NCI-H774 (cell line): ENCODE measurements around the gene SIVA1.

ENCODE experiments used
- DNase-seq: peaks from one replicate; lab custom pipeline; 2025; lab: John Stamatoyannopoulos, UW

Gene SIVA1

DNA sequence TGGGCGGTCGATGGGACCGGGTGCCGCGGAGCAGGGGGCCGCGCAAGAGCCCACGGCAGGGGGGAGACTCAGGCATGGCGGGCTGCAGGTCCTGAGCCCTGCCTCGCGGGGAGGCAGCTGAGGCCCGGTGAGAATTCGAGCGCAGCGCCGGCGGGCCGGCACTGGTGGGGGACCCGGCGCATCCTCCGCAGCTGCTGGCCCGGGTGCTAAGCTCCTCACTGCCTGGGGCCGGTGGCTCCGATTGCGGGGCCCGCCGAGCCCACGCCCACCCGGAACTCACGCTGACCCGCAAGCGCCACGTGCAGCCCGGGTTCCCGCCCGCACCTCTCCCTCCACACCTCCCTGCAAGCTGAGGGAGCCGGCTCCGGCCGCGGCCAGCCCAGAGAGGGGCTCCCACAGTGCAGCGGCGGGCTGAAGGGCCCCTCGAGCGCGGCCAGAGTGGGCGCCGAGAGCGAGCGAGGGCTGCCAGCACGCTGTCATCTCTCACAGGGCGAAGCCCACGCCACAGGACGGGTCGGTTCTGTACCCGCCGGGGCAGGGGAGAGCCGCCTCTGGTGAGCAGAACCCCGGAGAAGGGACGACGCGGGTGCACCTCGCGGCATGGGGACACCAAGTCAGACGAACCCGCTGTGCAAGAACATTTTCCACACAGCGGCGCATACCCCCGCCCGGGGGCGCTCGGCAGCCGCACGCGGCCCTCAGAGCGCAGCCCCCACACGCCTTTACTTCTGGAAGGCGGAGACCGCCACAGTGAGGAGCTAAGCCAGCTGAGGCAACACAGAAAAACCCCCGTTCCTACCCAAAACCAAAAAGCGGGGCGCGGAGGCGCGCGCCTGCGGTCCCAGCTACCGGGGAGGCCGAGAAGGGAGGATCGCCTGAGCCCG lies 1.2 kb upstream of the SIVA1 start:
- DNase-seq: no peak

DNA sequence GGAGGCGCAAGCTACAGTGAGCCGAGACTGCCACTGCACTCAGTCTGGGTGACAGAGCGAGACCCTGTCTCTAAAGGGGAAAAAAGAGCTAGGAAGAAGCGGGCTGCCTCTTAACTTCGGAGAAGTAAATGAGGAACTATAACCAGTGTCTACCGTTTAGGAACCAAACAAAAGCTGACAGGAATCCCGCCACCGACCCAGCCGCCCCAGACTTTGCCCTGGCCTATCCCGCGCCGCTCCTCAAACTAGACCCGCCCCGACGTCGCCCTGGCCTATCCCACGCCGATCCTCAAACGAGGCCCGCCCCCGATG lies 568 bp upstream of the SIVA1 start:
- DNase-seq: no peak

DNA sequence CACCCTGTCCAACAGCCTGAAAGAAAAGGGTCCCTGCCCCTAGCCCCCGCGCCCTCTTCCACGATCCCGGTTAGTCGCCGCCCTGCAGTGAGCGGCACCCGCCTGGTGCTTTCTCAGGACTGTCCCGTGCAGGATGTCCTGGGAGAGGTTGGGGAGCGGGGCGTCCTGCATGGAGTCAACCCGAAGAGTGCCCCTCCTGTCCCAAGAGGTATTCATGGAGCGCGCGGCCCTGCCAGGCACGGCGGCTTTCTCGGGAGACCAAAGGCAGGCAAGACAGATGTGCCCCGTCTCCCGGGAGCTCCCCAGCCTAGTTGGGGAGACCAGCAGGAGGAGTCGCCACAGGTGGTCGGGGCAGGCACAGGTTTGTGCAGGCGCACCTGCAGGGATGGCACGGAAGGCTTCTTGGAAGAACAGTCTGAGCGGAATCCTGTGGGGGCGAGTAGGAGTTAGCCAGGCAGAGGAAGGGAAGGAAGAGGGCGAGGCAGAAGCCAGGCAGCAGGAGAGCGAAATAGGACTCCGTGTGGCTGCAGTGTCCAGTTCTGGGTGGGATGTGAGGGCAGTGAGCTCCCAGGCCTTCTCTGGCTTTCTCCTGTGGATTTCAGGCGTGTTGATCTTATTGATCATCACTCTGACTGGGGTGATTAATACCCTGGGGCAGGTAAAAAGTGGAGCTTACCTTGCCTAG lies 723 bp downstream of the SIVA1 start:
- no peak for DNase-seq

DNA sequence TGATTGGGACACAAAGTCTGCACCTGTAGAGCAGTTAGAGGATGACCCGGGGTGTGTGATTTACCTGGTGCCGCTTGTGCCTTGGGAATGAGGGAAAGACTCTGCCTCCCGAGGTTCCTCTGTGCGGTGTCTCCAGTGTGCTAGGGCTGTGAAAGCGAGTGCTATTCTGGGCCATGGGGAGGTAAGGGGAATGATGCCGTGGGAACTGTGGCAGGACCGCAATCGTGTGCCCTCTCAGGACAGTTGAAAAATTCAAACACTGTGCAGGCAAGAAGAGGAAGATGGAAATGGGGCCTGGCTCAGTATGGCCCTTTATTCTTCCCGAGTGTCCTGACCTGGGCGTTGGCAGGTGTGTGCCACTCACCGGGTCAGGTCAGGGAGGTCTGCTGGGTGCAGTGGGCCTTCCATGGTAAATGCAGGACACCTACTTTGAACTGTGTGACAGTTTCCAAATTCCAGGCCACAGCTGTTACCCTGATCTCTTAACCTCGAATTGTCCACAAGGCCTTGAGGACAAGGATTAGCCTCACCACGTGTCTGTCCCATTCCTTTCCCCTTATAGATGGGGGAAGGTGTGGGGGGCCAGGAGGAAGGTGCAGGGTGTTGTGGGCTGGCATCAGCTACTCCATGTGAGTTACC lies 1.4 kb downstream of the SIVA1 start:
- DNase-seq: no peak

GRCh38 chr14:104755621-104756020 lies 2.7 kb downstream of the SIVA1 start:
- DNase-seq: no peak

- no peak for DNase-seq
Observed at GRCh38 chr14:104756477-104757237, 3.7 kb downstream of the SIVA1 start.

GRCh38 chr14:104757238-104757585 lies 4.3 kb downstream of the SIVA1 start:
- no peak for DNase-seq

DNA sequence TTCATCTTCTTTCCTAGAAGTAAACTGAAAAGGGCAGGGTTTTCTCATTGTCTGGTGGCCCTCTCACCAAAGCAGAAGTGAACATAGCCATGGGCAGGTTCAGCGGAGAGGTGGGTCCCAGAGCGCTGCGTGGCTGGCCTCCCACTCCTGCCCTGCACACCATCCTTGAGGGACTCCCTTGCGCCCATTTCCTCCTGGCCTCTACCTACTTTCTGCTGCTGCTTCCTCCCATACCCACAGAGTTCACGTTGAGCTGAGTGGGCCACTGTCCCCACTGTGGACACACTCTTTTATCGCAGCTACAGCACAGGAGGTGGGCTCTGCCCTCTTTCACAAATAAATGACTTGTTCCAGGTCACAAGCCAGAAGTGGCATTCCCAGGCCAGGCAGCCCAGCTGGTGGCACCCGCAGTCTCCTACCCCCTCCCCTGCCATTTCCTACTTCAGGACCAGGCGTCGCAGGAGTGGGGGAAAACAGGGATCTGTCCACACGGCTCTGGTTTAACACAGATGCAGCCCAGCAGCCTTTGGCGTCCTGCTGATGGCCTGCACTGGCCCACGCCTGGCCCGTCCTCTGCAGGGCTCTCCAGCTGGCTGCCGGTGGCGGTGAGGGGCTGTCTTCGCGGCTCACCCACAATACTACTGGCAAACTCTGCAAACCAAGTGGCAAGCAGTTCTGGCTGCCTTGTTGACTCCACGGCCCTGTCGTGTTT lies 4.9 kb downstream of the SIVA1 start:
- DNase-seq: no peak

DNA sequence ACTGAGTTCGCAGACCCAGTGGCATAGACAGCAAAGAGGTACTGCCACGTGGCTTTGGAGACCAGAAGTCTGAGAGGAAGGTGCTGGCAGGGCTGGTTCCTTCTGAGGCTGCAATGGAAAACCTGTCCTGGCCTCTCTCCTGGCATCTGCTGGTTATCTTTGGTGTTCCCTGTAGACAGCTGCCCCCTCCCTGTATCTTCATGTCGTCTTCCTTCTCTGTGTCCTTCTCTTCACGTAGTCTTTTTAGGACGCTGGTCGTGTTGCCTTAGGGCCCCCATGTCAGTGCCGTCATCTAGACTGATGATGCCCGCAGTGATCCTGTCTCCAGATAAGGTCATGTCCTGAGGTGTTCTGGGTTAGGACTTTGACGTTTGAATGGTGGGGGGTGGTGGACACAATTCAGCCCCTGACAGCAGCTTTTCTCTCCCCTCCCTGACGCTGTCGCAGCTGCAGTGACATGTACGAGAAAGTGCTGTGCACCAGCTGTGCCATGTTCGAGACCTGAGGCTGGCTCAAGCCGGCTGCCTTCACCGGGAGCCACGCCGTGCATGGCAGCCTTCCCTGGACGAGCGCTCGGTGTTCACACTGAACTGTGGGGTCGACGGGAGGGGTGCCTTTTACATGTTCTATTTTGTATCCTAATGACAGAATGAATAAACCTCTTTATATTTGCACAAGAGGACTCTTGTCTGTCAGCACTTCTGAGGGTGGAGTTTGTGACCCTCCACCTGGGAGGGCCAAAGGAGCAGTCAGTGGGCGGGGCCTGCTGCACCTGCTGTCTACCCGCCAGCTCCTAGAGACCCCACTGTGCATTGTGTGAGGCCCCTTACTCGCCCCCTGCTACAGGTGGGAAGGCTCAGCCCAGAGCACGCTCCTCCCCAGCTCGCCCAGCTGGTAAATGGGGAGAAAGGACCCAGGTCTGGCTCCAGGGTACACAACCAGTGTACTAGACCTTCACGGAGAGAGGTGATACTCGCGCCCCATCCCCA lies 6.3 kb downstream of the SIVA1 start:
- DNase-seq: no peak

DNA sequence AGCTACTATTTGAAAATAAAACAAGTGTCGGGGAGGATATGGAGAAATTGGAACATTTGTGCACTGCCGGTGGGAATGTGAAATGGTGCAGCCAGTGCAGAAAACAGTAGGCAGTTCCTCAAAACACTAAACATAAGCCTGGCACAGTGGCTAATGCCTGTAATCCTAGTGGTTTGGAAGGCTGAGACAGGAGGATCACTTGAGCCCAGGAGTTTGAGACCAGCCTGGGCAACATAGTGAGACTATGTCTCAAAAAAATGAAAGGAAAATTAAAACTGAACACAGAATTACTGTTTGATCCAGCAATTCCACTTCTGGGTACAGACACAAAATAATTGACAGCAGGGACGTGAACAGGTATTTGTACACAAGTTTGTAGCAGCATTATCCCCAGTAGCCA lies 12.6 kb downstream of the SIVA1 start:
- no peak for DNase-seq

GRCh38 chr14:104766256-104766862 lies 13.4 kb downstream of the SIVA1 start:
- DNase-seq: no peak

DNA sequence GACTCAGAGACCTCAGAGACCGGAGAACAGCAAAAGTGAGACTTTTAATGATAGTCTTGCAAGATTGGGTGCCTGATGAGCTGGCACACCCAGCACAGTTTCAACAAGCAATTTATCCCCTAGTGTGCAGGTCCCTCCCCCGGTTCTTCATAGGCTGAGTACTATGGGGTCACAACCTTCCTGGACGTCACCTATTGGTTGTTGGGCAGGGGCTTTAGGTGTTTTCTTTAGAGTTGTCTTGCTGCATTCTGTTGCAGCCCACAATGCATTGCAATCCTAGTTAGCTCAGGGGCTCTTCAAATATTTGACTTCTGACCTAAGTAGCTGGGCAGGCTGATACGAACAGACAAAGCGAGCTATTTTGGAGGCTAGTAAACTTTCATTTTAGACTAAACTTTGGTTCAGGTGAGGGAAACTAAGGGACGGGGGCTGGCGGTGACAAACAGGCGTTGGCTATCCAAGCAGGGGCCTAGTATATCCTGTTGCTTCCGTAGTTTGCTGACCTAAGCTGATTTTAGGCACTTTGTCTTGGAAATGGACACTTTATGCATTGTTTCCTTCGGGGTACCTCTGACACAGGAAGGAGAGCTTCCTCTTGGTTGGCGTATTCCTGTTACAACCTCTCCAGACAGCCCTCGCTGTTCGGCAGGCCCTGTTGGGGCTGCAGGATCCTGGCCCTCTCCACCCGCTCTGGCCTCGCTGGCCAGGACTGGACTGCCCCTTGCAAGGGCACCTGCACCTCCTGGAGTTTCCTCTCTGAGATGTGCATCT lies 14.1 kb downstream of the SIVA1 start:
- peak; percentile 9 for DNase-seq

- DNase-seq: no peak
Observed at GRCh38 chr14:104767634-104767918, 14.6 kb downstream of the SIVA1 start.

DNA sequence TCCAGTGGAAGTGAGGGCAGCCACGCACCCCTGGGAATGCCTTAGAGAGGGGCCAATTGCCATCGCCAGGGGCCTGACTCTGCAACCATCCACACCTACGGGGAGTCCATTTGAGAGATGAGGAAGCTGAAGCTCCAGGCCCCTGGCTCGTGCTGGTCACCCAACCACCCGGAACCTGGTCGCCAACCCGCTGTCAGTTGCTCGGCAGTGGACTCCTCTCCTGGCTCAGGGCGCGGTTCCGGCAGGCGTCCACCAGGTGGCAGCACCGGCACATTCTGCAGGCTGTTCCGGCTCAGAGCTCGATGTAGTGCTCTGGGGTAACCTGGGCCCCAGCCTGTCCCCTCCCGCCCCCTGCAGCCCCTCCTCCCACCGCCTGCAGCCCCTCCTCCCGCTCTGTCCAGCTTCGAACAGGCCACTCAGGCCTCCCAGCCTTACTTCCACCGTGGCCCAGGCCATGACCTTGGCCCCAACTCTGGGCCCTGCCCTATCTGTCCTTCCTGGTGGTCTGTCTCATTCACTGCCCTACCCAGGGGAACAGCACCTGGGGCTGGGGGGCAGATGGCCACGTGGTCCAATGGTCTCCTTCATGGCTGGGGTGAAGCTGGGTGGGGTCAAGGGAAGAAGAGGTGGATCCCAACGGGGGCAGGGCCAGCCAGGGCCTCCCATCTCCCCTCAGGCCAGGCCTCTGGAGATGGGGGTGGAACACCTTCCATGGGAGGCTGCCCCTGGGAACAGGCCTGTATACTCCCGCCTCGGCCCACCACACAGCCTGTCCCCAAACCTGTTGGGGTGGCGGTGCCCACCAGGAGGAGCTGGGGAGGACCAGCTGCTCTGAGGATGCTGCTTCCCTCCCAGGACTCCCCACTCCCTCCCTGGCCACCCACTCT lies 15.7 kb downstream of the SIVA1 start:
- peak; percentile 71 for DNase-seq

DNA sequence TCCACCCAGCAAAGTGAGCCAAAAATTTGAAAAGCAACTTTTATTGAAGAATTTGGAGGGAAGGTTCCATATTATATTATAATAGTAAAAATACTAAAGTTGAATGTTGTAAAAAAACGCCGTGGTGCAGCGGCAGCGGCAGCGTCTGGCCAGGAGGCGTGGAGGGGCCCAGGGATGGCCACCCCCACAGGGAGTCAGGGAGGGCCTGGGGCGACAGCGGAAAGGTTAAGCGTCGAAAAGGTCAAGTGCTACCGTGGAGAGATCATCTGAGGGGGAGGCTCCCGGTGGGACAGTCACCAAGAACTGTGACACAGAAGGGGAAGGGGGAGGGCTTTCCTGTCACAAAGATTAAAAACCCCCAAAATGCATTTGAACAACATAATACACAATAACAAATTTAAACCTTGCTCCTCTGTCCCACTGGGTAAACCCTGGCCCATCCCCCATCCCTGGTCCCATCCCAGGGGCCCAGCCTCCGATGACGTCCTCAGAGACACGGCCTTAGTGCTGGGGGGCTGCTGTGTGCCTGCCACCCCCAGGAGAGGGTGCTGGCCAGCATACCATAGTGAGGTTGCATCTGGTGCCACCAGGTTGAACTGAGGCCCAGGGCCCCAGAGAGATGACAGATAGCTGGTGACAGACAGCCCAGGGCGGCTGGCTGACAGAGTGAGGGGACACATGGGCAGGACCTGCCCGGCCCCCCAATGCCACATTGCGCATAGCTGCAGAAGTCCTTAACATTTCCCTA lies 16.6 kb downstream of the SIVA1 start:
- no peak for DNase-seq

- DNase-seq: no peak
Observed at GRCh38 chr14:104770072-104770579, 17.2 kb downstream of the SIVA1 start.

DNA sequence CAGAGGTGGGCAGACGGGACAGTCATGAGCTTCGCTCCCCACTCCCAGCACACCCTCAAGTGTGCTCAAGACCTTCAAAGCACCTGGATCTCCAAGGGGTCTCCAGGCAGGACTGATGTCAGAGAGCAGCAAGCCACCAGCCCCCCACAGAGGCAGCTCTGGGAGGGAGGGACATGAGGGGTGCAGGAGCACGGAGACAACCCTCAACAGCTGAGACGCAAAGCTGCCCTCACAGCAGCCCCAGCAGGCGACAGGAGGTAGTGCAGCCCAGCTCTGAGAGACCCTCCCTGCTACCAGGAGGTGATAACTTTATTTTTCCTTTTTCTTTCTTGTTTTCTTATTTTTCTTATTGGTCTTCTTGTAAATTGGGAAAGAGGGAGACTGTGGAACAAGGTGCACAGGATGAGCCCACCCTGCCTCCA lies 17.9 kb downstream of the SIVA1 start:
- no peak for DNase-seq

- no peak for DNase-seq
Observed at GRCh38 chr14:104771374-104771773, 18.4 kb downstream of the SIVA1 start.
